Mucosa of rectum (tissue), 2 donors: ENCODE results near the gene PDZD7.
A peak's percentile ranks its signal among the peaks of the same experiment; 100 is the strongest.

Experiments
- H3K27ac ChIP-seq, 2 donors: one replicate each; pipeline ENCODE4 v1.7.0; 2013; ENCODE audit warnings: inconsistent platforms in 2 of 2, low read depth in 2 of 2, low read length in 2 of 2
- H3K27me3 ChIP-seq, 2 donors: one replicate each; pipeline ENCODE4 v1.7.0; 2013; ENCODE audit warnings: low read length in 2 of 2; ENCODE audit not compliant: control insufficient read depth in 2 of 2, insufficient read depth in 2 of 2
- H3K36me3 ChIP-seq, 2 donors: one replicate each; pipeline ENCODE4 v1.7.0; 2013; ENCODE audit warnings: low read length in 2 of 2; ENCODE audit not compliant: control insufficient read depth in 2 of 2, insufficient read depth in 2 of 2
- H3K4me1 ChIP-seq, 2 donors: one replicate each; pipeline ENCODE4 v1.7.0; 2013; ENCODE audit warnings: low read length in 2 of 2, mild to moderate bottlenecking in 1 of 2; ENCODE audit not compliant: control insufficient read depth in 2 of 2, insufficient read depth in 2 of 2
- H3K4me3 ChIP-seq, 2 donors: one replicate each; pipeline ENCODE4 v1.7.0; 2013; ENCODE audit warnings: low read length in 2 of 2
- H3K9ac ChIP-seq, 2 donors: one replicate each; pipeline ENCODE4 v1.7.0; 2013; ENCODE audit warnings: low read length in 2 of 2, low read depth in 1 of 2, mild to moderate bottlenecking in 1 of 2
- H3K9me3 ChIP-seq, 2 donors: one replicate each; pipeline ENCODE4 v1.7.0; 2013; ENCODE audit warnings: low read length in 2 of 2; ENCODE audit not compliant: control insufficient read depth in 2 of 2
- donor health status: healthy.
- donor health status: Normal muscosa, but diverticular disease.

Gene PDZD7

DNA sequence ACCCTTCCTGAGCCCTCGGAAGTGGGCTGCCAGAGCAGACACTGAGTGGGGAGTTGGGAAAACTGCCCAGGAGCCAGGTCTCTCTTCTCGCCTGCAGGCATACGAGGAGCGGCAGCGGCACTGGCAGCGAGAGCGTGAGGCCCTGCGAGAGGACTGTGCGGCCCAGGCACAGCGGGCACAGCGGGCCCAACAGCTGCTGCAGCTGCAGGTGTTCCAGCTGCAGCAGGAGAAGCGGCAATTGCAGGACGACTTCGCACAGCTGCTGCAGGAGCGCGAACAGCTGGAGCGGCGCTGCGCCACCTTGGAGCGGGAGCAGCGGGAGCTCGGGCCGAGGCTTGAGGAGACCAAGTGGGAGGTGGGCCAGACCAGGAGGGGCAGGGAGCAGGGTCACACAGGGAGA lies 25.6 kb downstream of the PDZD7 start:
- Histone ChIP-seq H3K9ac (no peak overlapping the region), H3K36me3 (peaks cover 16 to 31% of the 10 kb centered on the region in 2 donors), H3K27ac (no peak overlapping the region), H3K4me1 (peaks cover 10 to 22% of the 10 kb centered on the region in 2 donors), H3K9me3 (no peaks in the 10 kb centered on the region), H3K4me3 (no peak overlapping the region), H3K27me3 (no peaks in the 10 kb centered on the region)

DNA sequence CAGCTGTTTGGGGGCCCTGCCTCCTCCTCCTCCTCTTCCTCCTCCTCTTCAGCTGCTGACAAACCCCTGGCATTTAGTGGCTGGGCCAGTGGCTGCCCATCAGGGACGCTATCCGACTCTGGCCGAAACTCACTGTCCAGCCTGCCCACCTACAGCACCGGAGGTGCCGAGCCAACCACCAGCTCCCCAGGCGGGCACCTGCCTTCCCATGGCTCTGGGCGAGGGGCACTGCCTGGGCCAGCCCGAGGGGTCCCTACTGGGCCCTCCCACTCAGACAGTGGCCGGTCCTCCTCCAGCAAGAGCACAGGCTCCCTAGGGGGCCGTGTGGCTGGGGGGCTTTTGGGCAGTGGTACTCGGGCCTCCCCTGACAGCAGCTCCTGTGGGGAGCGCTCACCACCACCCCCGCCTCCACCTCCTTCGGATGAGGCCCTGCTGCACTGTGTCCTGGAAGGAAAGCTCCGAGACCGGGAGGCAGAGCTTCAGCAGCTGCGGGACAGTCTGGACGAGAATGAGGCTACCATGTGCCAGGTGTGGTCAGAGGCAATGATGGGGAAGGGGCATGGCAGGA lies 27.2 kb downstream of the PDZD7 start:
- H3K27me3 ChIP-seq: no peaks in the 10 kb centered on the region
- H3K9ac ChIP-seq: no peak overlapping the region
- H3K4me3 ChIP-seq: no peak overlapping the region
- H3K36me3 ChIP-seq: peaks cover 16 to 31% of the 10 kb centered on the region in 2 donors
- H3K4me1 ChIP-seq: peaks cover 13 to 29% of the 10 kb centered on the region in 2 donors
- no peaks in the 10 kb centered on the region for H3K9me3 ChIP-seq
- H3K27ac ChIP-seq: no peak overlapping the region

DNA sequence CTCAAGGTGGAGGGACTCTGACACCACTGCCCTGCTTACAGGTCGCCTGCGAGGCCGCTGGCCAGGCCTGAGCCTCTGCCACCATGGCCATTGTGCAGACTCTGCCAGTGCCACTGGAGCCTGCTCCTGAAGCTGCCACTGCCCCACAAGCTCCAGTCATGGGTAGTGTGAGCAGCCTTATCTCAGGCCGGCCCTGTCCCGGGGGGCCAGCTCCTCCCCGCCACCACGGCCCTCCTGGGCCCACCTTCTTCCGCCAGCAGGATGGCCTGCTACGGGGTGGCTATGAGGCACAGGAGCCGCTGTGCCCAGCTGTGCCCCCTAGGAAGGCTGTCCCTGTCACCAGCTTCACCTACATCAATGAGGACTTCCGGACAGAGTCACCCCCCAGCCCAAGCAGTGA lies 28.5 kb downstream of the PDZD7 start:
- H3K4me3 ChIP-seq: no peak overlapping the region
- peaks cover 16 to 31% of the 10 kb centered on the region in 2 donors for H3K36me3 ChIP-seq
- H3K9ac ChIP-seq: no peak overlapping the region
- no peaks in the 10 kb centered on the region for H3K9me3 ChIP-seq
- H3K27me3 ChIP-seq: no peaks in the 10 kb centered on the region
- H3K27ac ChIP-seq: no peak overlapping the region
- peaks cover 20 to 34% of the 10 kb centered on the region in 2 donors for H3K4me1 ChIP-seq

DNA sequence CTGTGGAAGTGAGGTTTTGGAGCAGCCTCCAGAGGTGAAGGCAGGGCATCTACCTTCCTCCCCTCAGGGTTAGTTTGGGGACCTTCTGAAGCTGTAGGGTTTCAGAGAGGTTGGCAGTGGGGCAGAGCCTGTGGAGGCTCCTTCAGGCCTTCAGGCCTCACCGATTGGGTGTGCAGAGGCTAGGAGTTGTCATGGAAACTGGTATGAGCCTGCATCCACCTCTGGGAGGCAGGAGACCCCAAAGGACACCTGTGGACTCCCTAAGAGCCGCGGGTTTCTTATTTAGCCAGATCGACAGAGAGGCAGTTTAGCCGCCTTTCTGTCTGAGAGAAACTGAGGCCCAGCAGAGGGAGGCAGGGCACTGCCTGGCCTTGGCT lies 29.3 kb downstream of the PDZD7 start:
- peaks cover 22 to 36% of the 10 kb centered on the region in 2 donors for H3K4me1 ChIP-seq
- peaks cover 16 to 30% of the 10 kb centered on the region in 2 donors for H3K36me3 ChIP-seq
- no peaks in the 10 kb centered on the region for H3K27me3 ChIP-seq
- H3K27ac ChIP-seq: peak overlapping the region; percentile 87 to 89
- H3K9ac ChIP-seq: peak overlapping the region; percentile 61 to 77
- H3K4me3 ChIP-seq: no peak overlapping the region
- H3K9me3 ChIP-seq: no peaks in the 10 kb centered on the region

DNA sequence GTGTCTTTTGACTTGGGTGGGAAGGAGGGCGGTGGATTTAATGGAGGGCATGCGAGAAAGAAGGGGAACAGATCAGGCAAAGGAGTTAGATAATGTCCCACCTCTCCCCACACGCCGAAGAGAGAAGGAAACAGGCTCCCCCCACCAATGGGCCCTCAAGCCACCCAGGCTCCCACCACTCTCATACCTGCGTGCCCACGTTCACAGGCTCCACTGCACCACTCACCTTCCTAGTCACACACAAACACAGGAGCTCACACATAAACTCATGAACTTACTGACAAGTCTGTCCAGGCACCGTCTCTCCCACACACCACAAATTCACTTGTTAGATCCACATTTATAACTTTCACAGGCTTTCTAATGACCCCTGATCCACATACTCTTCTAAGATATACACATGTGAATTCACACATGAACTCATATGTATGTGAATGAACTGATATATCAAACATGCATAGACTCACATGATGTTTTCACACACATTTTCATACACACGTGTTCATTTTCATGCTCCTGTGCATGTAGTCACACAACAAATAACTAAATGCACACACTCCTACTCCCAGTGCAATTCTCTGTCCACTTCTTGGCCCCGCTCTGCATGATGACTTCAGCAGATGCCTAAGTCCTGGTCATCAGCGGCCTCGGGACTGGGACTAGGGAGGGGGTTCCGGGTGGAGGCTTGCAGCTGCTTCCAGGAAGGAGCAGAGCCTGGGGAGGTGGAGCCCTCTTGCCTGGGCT lies 29.8 kb downstream of the PDZD7 start:
- H3K4me1 ChIP-seq: peaks cover 28 to 41% of the 10 kb centered on the region in 2 donors
- H3K27ac ChIP-seq: peak overlapping the region; percentile 87 to 89
- peaks cover 13 to 25% of the 10 kb centered on the region in 2 donors for H3K36me3 ChIP-seq
- peak overlapping the region; percentile 78 to 81 for H3K4me3 ChIP-seq
- H3K27me3 ChIP-seq: no peaks in the 10 kb centered on the region
- no peaks in the 10 kb centered on the region for H3K9me3 ChIP-seq
- peak overlapping the region; percentile 70 to 77 for H3K9ac ChIP-seq

DNA sequence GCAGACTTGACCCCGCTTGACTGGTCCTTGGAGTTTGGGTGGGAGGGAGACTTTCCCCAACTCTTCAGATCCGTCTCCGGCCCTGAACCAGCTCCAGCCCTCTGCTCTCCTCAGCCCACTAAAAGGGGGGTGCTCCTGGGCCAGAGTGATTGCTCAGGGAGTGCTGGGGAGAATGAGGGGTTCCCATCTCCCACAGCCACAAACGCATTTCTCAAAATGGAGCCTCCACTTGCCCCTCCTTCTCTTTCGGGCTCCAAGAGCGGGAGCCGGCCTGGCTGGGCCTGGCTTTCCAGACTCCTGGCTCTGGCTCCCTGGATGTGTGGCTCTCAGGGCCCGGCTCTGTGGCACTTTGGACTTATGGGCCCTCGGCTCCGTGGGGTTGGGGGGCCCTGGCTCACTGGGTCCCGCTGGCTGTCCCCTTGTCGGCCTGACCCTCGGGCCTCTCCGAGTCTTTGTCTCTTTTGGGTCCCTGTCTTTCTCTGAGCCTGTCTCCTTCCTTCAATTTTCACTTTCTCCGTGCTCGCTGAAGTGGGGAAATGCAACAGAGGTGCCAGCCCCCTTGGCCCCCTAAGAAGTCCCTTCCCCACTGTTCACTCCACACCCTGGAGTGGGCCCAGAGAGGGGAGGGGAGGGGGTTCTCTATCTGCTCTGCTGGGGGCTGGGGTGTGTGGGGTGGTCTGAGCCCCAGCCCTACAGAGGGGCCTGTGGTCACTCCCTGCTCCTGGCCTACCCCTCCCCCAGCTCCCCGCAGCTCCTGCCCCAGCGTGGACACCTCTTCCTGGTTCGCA lies 30.6 kb downstream of the PDZD7 start:
- Histone ChIP-seq H3K27ac (peak overlapping the region; percentile 87 to 89), H3K9ac (peak overlapping the region; percentile 77 to 79), H3K36me3 (peaks cover 9 to 19% of the 10 kb centered on the region in 2 donors), H3K4me1 (peaks cover 28 to 41% of the 10 kb centered on the region in 2 donors), H3K27me3 (no peaks in the 10 kb centered on the region), H3K9me3 (no peaks in the 10 kb centered on the region), H3K4me3 (peak overlapping the region; percentile 78 to 81)

DNA sequence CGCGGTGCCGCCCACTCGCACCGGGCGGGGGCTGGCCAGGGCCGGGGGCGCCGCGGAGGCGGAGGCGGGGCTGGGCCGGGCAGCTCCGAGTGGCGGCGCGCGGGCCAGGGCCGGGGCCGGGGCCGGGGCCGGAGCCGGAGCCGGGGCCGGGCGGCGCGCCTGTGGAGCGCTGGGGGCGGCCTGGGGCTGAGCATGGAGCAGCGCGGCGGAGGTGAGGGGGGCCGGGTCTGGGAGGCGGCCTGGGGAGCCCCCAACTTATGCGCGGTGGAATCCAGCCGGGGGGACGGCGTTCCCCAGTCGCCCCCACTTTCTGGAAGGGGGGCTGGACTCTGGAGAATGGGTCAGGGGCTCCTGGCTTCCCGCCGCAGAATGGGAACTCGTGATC lies 31.2 kb downstream of the PDZD7 start, which contains the start of gene LZTS2:
LZTS2 (plus strand) TSS at position 67 of the 385 bp plus-strand sequence. CDS start 2,731 bp downstream, outside the sequence.
- peak within 1 kb of the TSS; percentile 78 to 81 for H3K4me3 ChIP-seq
- no peaks in the 10 kb centered on the region for H3K27me3 ChIP-seq
- H3K9ac ChIP-seq: peak within 1 kb of the TSS; percentile 89 to 92
- no peaks in the 10 kb centered on the region for H3K9me3 ChIP-seq
- peak within 1 kb of the TSS; percentile 90 to 96 for H3K27ac ChIP-seq
- peaks cover 28 to 41% of the 10 kb centered on the region in 2 donors for H3K4me1 ChIP-seq
- H3K36me3 ChIP-seq: peaks cover 8 to 14% of the 10 kb centered on the region in 2 donors

DNA sequence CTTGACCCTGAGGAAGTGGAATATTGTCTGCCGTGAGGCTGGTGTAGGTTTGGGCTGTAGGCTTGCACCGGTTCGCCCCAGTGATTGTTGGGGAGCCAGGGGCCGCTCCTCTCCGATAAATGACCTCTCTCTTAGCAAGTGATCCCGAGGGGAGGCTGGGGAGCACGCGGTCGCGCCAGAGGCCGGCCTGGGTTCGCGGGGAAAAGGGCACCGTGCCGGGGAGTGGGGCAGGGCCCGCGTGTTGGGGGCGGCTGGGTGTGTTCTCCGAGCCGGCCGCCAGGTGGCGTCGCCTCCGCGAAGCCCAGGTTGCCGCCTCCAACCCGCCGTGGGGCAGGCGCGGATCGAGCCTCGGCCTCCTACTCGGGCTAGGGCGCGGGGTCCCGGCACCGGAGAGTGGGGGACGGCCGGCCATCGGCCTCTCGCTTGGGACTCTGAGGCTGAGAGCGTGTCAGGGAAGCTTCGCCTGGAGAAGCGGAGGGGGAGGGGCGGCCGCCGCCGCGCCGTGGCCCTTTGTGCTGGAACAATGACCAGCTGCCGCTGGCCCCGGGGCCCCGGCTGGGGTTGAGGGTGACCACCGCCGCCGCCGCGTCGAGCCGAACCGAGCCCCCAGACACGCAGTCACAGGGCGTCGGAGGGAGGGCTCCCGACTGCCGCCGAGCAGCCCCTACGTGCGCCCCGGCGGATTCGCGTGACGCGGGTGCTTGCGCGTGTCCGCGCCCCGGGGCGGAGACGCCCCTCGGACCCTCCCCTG lies 31.8 kb downstream of the PDZD7 start:
- Histone ChIP-seq H3K36me3 (peaks cover 10 to 13% of the 10 kb centered on the region in 2 donors), H3K9me3 (no peaks in the 10 kb centered on the region), H3K4me3 (peak overlapping the region; percentile 78), H3K9ac (peak overlapping the region; percentile 89 to 92), H3K4me1 (peaks cover 28 to 41% of the 10 kb centered on the region in 2 donors), H3K27ac (peak overlapping the region; percentile 90 to 96), H3K27me3 (no peaks in the 10 kb centered on the region)

DNA sequence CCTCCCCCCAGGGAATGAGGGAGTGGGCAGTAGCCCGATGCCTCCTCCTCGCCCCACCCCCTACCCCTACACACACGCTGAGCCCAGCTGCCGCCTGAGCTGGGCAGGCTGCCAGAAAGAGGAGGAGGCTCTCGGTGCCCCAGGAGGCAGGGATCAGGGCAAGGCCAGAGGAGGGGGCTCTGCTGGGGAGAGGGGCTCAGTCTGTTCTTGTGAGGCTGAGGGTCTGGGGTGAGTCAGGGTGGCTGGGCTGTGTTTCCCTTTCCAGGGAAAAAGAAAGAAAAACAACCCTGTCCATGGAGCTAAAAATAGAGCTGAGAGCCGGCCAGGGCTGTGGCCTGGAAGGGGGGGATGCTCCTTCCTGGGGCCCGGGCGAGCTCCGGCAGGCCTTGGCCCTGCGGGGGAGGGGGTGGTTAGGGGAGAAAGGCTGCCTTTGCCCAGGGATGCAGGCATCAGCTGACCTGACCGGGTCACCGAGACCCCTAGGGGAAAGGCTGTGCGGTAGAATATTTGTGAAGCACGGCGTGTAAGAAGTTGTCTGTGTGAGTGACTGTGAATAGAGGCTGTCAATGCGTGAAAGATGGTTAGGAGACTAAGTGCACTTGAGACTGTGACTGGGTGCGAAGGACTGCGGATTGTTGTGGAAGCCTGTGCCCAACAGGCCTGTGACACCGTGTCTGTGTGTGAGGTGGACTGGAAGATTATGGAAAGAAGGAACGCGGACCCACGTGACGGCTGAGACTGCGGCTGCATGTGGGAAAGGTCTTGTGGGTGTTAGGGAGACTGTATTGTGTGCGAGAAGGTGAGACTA lies 32.5 kb downstream of the PDZD7 start:
- peak overlapping the region; percentile 89 to 92 for H3K9ac ChIP-seq
- peaks cover 28 to 41% of the 10 kb centered on the region in 2 donors for H3K4me1 ChIP-seq
- peaks cover 9 to 14% of the 10 kb centered on the region in 2 donors for H3K36me3 ChIP-seq
- no peaks in the 10 kb centered on the region for H3K9me3 ChIP-seq
- peak overlapping the region; percentile 90 to 96 for H3K27ac ChIP-seq
- H3K27me3 ChIP-seq: no peaks in the 10 kb centered on the region
- peak overlapping the region; percentile 78 for H3K4me3 ChIP-seq
